Small intestine (tissue), 7 donors: Measurements from ENCODE around the gene AUH. TPM values are rescaled to one million over a fixed set of nuclear protein-coding genes. Genes with fewer than 3 reads are reported as not detected.

Experiments
- DNase-seq, 2 donors: peaks; one replicate each; pipeline versions ENCODE4 v3.0.0 to v3.0.0-alpha.2; 2013
- FAIRE-seq: peaks from 2 replicates; lab custom pipeline; 2012; peaks lifted over from hg19 to GRCh38; lab: Jason Lieb, UNC
- H3K27ac ChIP-seq, 3 donors: one replicate each; pipeline ENCODE4 v1.5.1; 2013; ENCODE audit warnings: low read length in 2 of 3, mild to moderate bottlenecking in 2 of 3, control low read depth in 1 of 3, inconsistent platforms in 1 of 3, low read depth in 1 of 3, moderate library complexity in 1 of 3
- H3K27me3 ChIP-seq, 3 donors: one replicate each; pipeline ENCODE4 v1.6.1; 2013; ENCODE audit warnings: low read length in 3 of 3, inconsistent platforms in 1 of 3; ENCODE audit not compliant: control insufficient read depth in 3 of 3, insufficient read depth in 3 of 3
- H3K36me3 ChIP-seq, 3 donors: one replicate each; pipeline ENCODE4 v1.6.1; 2013; ENCODE audit warnings: low read length in 3 of 3, inconsistent platforms in 1 of 3, low read depth in 1 of 3, mild to moderate bottlenecking in 1 of 3, moderate library complexity in 1 of 3; ENCODE audit not compliant: control insufficient read depth in 3 of 3, insufficient read depth in 2 of 3
- H3K4me1 ChIP-seq, 3 donors: one replicate each; pipeline ENCODE4 v1.6.1; 2013; ENCODE audit warnings: low read length in 2 of 3, inconsistent platforms in 1 of 3, low read depth in 1 of 3, mild to moderate bottlenecking in 1 of 3, moderate library complexity in 1 of 3; ENCODE audit not compliant: control insufficient read depth in 3 of 3, insufficient read depth in 2 of 3
- H3K4me3 ChIP-seq, 3 donors: one replicate each; pipeline ENCODE4 v1.5.1; 2013; ENCODE audit warnings: low read length in 3 of 3, control low read depth in 1 of 3, inconsistent platforms in 1 of 3, low read depth in 1 of 3, mild to moderate bottlenecking in 1 of 3, moderate library complexity in 1 of 3
- H3K9me3 ChIP-seq, 2 donors: one replicate each; pipeline ENCODE4 v1.6.1; 2013; ENCODE audit warnings: low read depth in 1 of 2, low read length in 1 of 2; ENCODE audit not compliant: control insufficient read depth in 2 of 2, insufficient read depth in 1 of 2
- WGBS, 3 donors: extraction: QIAGEN DNeasy Blood & Tissue Kit; methylation state at CpG; one replicate each; pipeline ENCODE4 v1.1.7; 2013; 5-methylcytosine and 5-hydroxymethylcytosine counted together
- polyA plus RNA-seq, 4 donors: library from polyadenylated mRNA; stranded (reverse) in 3 of 4; unstranded in 1 of 4; fragments of 200-250 nt in 3 of 4; fragments of 120-200 nt in 1 of 4; gene quantifications; one replicate each; pipeline versions ENCODE4 v1.2.1 to v1.2.3, GENCODE V29; 2013
- donor health status: healthy with polysubstance abuse.
- donor health status: control.
- donor health status: control.
- donor health status: Bipolar disorder and iron deficiency.
- donor health status: healthy.

Gene AUH
- polyA plus RNA-seq, 4 donors, result 16.9 to 51.4 (median 27.2) TPM

- Histone ChIP-seq H3K27me3 (no peaks in the 10 kb centered on the region), H3K36me3 (peaks cover 0 to 7% (median 2%) of the 10 kb centered on the region in 3 donors), H3K4me1 (no peaks in the 10 kb centered on the region), H3K9me3 (no peaks in the 10 kb centered on the region), H3K27ac (no peak overlapping the region), H3K4me3 (no peak overlapping the region)
- DNase-seq, result peak in 1 of 2 donors; percentile 23
- 66 to 76% (median 70%) methylated on average over 8 of the region's 8 CpGs for WGBS, 3 donors
- no peak for FAIRE-seq
These were observed 116.0 kb downstream of the AUH start for GRCh38 chr9:91245431-91246313.

- Histone ChIP-seq H3K27me3 (no peaks in the 10 kb centered on the region), H3K36me3 (peaks cover 0 to 7% (median 3%) of the 10 kb centered on the region in 3 donors), H3K4me3 (no peak overlapping the region), H3K27ac (no peak overlapping the region), H3K4me1 (no peaks in the 10 kb centered on the region), H3K9me3 (no peaks in the 10 kb centered on the region)
- 92 to 93% (median 92%) methylated on average over 2 of the region's 2 CpGs for WGBS, 3 donors
- DNase-seq (no peak), FAIRE-seq (no peak)
These were observed 118.7 kb downstream of the AUH start for GRCh38 chr9:91243029-91243428.

GRCh38 chr9:91241909-91242308 is 119.8 kb downstream of the AUH start:
- 85 to 92% (median 87%) methylated on average over 4 of the region's 4 CpGs for WGBS, 3 donors
- Histone ChIP-seq H3K27me3 (no peaks in the 10 kb centered on the region), H3K36me3 (peaks cover 0 to 4% (median 3%) of the 10 kb centered on the region in 3 donors), H3K27ac (no peak overlapping the region), H3K9me3 (no peaks in the 10 kb centered on the region), H3K4me3 (no peak overlapping the region), H3K4me1 (no peaks in the 10 kb centered on the region)
- FAIRE-seq, result no peak
- DNase-seq, result no peak

GRCh38 chr9:91240596-91241165 is 121.0 kb downstream of the AUH start:
- 96 to 100% (median 97%) methylated on average over 3 of the region's 3 CpGs for WGBS, 3 donors
- Histone ChIP-seq H3K27ac (no peak overlapping the region), H3K4me3 (no peak overlapping the region), H3K4me1 (no peaks in the 10 kb centered on the region), H3K27me3 (no peaks in the 10 kb centered on the region), H3K36me3 (peaks cover 0 to 3% (median 2%) of the 10 kb centered on the region in 3 donors), H3K9me3 (no peaks in the 10 kb centered on the region)
- FAIRE-seq (no peak), DNase-seq (no peak)

GRCh38 chr9:91239367-91240111 is 122.2 kb downstream of the AUH start:
- Histone ChIP-seq H3K36me3 (peaks cover 0 to 3% (median 0%) of the 10 kb centered on the region in 3 donors), H3K4me1 (no peaks in the 10 kb centered on the region), H3K4me3 (no peak overlapping the region), H3K27ac (no peak overlapping the region), H3K9me3 (no peaks in the 10 kb centered on the region), H3K27me3 (no peaks in the 10 kb centered on the region)
- DNase-seq (peak in 1 of 2 donors; percentile 14), FAIRE-seq (no peak)
- 85 to 86% (median 86%) methylated on average over 5 of the region's 5 CpGs for WGBS, 3 donors

- DNase-seq (no peak), FAIRE-seq (no peak)
- no peak overlapping the region for H3K4me3 ChIP-seq
- peaks cover 0 to 6% (median 2%) of the 10 kb centered on the region in 3 donors for H3K36me3 ChIP-seq
- no peaks in the 10 kb centered on the region for H3K9me3 ChIP-seq
- 83 to 84% (median 84%) methylated on average over 2 of the region's 2 CpGs for WGBS, 3 donors
- H3K4me1 ChIP-seq, result no peaks in the 10 kb centered on the region
- H3K27me3 ChIP-seq, result no peaks in the 10 kb centered on the region
- H3K27ac ChIP-seq, result no peak overlapping the region
These were observed 127.2 kb downstream of the AUH start for GRCh38 chr9:91234523-91234922.

- 96% methylated on average over 2 of the region's 2 CpGs for WGBS, 3 donors
These were observed 130.1 kb downstream of the AUH start for GRCh38 chr9:91231619-91232018.

GRCh38 chr9:91223000-91223399 is 138.7 kb downstream of the AUH start:
- Histone ChIP-seq H3K4me1 (no peaks in the 10 kb centered on the region), H3K9me3 (no peaks in the 10 kb centered on the region), H3K27me3 (no peaks in the 10 kb centered on the region), H3K27ac (no peak overlapping the region), H3K36me3 (peaks cover 0 to 8% (median 4%) of the 10 kb centered on the region in 3 donors), H3K4me3 (no peak overlapping the region)
- WGBS, 3 donors, result 81 to 91% (median 87%) methylated on average over 5 of the region's 5 CpGs
- FAIRE-seq (no peak), DNase-seq (no peak)

More at GRCh38 chr9:91231619-91232018, 130.1 kb downstream of the AUH start:
- H3K4me1 ChIP-seq, result no peaks in the 10 kb centered on the region
- no peak overlapping the region for H3K4me3 ChIP-seq
- FAIRE-seq (no peak), DNase-seq (no peak)
- peaks cover 0 to 6% (median 0%) of the 10 kb centered on the region in 3 donors for H3K36me3 ChIP-seq
- no peaks in the 10 kb centered on the region for H3K27me3 ChIP-seq
- H3K27ac ChIP-seq, result no peak overlapping the region
- no peaks in the 10 kb centered on the region for H3K9me3 ChIP-seq
